ENCODE results near the gene EBLN2.
"Not testable (repeated sequence)": the region's sequence is repeated elsewhere in the genome, so short reads cannot be mapped to it uniquely, and the experiment has no call there.

EBLN2 gene

DNA sequence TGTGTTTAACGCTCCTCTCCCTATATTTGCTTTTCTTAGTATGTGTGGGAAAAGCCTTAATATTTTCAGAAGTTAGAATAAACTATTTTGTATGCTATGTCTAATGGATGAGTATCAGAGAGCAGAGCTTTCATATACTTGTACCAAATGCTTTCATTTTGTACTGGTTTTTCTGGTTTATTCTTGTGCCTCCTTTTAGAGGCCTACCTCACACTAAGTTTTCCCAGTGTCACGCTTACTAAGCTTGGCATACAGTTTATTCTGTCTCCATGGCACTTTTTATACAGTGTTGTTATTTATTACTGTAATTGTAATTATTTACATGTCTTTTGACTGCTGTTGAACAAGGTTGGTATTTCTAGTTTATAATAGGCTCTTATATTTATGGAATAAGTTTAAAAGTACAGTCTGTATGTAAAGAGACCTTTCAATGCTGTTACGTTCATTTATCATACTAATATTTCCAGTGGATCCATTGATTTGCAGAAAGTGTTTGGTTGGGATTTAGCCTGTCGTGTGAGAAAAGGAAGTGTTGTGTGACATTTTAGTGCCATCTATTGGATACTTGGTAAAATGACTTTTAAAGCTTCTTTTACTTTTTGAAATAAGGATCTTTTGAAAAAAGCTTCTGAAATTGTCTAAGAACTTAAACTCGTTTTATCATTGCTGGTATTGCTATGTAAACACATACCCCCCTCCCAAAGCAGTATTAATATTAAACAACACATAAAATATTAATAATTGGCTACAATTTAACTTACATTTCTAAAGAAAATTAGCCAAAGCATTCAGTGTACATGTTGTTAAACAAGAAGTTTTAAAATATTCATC is 5.2 kb upstream of the EBLN2 start:
- TF ChIP-seq CTCF (IDR thresholded peaks at IDR 0.05; ENCODE audit: insufficient read depth, low read depth, low read length, missing control alignments): peak; percentile 48
- no peak overlapping the region for H3K4me3 ChIP-seq (ENCODE audit: low read length)
- DNase-seq (ENCODE audit: low read depth): peak; percentile 63

GRCh38 chr3:73056845-73057150 is 4.7 kb upstream of the EBLN2 start:
- no peak overlapping the region for H3K4me3 ChIP-seq (ENCODE audit: low read length)
- no peak for TF ChIP-seq CTCF (IDR thresholded peaks at IDR 0.05; ENCODE audit: insufficient read depth, low read depth, low read length, missing control alignments)
- no peak for DNase-seq (ENCODE audit: low read depth)

DNA sequence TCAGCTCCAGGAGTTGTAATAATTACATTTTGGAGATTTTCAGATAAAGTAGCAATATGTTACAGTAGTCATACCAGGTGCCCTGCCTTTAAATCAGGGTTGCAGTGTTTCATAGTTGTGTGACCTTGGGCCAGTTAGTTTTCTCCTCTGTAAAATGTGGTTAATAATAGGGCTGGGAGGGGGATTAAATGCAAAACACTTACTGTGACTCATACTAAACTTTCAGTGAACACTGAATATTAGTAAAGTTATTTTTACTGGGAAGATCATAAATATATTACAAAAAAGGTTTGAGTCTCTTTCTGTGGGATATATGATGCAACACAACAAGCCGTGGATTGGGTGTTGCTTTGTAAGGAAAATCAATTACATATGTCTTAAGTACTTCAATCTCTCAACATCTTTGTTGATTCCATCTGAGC is 1.1 kb upstream of the EBLN2 start:
- DNase-seq (ENCODE audit: low read depth): no peak

DNA sequence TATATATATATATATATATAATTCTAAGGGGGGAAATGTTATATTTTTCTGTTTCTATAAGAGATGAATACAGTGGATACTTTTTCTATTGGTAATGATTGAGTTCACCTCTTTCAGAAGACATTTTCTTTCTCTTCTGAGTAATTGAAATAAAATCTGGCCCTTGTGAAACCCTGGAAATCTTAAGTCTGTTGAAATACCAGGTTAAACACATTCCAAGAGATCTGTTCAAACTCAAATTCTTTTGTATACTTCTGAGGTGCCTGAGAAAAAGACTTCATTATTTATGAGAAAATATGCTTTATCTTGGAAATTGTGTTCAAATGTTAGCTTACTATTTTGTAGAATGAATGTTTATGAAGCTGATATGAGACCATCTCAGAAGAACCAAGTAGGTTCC is 4.8 kb downstream of the EBLN2 start:
- not testable (repeated sequence) for H3K4me3 ChIP-seq (ENCODE audit: low read length); DNase-seq (ENCODE audit: low read depth)

More for the DNA sequence above, 1.1 kb upstream of the EBLN2 start:
- TF ChIP-seq CTCF (IDR thresholded peaks at IDR 0.05; ENCODE audit: insufficient read depth, low read depth, low read length, missing control alignments): no peak
- no peak overlapping the region for H3K4me3 ChIP-seq (ENCODE audit: low read length)

DNA sequence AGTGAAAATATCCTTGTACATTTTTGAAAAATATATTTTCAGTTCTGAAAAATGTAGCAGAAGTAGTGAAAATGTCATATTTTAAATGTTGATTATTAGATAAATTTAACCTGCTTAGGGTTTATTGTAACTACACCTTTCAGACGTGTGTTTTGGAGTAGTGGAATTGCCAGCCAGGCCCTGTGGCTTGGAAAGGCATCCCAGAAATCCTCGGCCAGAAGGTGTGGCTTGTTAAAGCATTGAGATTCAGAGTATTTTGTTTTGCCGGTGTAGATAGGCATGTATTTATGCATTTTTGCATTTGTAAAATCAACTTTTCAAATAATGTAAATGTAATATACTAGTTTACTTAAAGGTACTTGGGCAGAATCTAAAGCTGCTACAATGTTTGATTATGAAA is 7.0 kb downstream of the EBLN2 start:
- no peak for DNase-seq (ENCODE audit: low read depth)
- H3K4me3 ChIP-seq (ENCODE audit: low read length): no peak overlapping the region
- no peak for TF ChIP-seq CTCF (IDR thresholded peaks at IDR 0.05; ENCODE audit: insufficient read depth, low read depth, low read length, missing control alignments)

DNA sequence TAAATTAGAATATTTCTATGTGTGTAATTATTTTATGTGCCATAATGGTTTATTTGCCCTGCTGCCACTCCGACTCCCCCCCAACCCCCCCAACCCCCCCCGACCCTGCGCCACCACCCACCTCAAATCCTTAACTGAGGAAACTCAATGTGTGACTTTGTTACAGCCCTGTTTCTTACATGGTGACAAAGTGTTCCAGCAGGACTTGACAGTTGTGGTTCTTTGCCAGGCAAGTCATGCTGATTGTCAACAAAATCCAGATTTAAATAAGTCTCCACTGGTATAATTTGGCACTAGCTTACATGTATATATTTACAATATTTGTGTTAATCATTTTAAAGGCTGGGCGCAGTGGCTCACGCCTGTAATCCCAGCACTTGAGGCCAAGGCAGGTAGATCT is 7.7 kb downstream of the EBLN2 start:
- no peak for TF ChIP-seq CTCF (IDR thresholded peaks at IDR 0.05; ENCODE audit: insufficient read depth, low read depth, low read length, missing control alignments)
- H3K4me3 ChIP-seq (ENCODE audit: low read length): no peak overlapping the region
- DNase-seq (ENCODE audit: low read depth): no peak

GRCh38 chr3:73069775-73070444 is 8.5 kb downstream of the EBLN2 start:
- no peak overlapping the region for H3K4me3 ChIP-seq (ENCODE audit: low read length)
- no peak for DNase-seq (ENCODE audit: low read depth)
- no peak for TF ChIP-seq CTCF (IDR thresholded peaks at IDR 0.05; ENCODE audit: insufficient read depth, low read depth, low read length, missing control alignments)

All from epithelial cell of esophagus (primary cell).